IMR-90 (cell line): Measurements from ENCODE around the gene CFL2. TPM values are rescaled to one million over a fixed set of nuclear protein-coding genes. Genes with fewer than 3 reads are reported as not detected.

Experiments
- ATAC-seq: fragments of 200-7000 bp; cut with Tn5 transposase; 2 replicates; pipeline ENCODE4 v1.9.1; 2020; ENCODE audit warnings: low read depth, mild to moderate bottlenecking, moderate library complexity
- Bru-seq: library from RNA; stranded (reverse); fragments of 400-500 nt; gene quantifications from one replicate; lab custom pipeline; 2021; lab: Mats Ljungman, UMichigan
- BruChase-seq, 2 experiments: library from RNA; stranded (reverse); fragments of 400-500 nt; gene quantifications; one replicate each; lab custom pipeline; 2021; lab: Mats Ljungman, UMichigan
- BruUV-seq: library from RNA; stranded (reverse); fragments of 400-500 nt; replicated peaks from 2 replicates; lab custom pipeline; 2021; lab: Mats Ljungman, UMichigan
- CTCF ChIA-PET: fragments of 300-600 bp; formaldehyde crosslinking; extraction: SDS; loops from one replicate; lab custom pipeline; 2021; ENCODE audit warnings: antibody characterized with exemption; lab: Yijun Ruan, JAX
- POLR2A ChIA-PET: fragments of 300-600 bp; sonication (Branson Sonifier 250); formaldehyde crosslinking; loops from one replicate; lab custom pipeline; 2022; ENCODE audit warnings: antibody characterized with exemption; ENCODE audit not compliant: unreplicated experiment; lab: Charles Lee
- DNase-seq: peaks from one replicate; pipeline ENCODE4 v3.0.0; 2013
- H2AFZ ChIP-seq: replicated peaks from 2 replicates; pipeline ENCODE3; 2013; ENCODE audit warnings: low read length, mild to moderate bottlenecking; ENCODE audit not compliant: poor library complexity
- H2AK5ac ChIP-seq: 2 replicates; pipeline ENCODE4 v1.6.1; 2013; ENCODE audit warnings: low read depth, low read length, inconsistent platforms
- H2AK9ac ChIP-seq: replicated peaks from 2 replicates; pipeline ENCODE3; 2013; ENCODE audit warnings: mild to moderate bottlenecking, low read depth, low read length, moderate library complexity; ENCODE audit not compliant: poor library complexity
- H2BK120ac ChIP-seq: 2 replicates; pipeline ENCODE4 v1.6.1; 2013; ENCODE audit warnings: low read depth, low read length, inconsistent platforms
- H2BK15ac ChIP-seq: 3 replicates; pipeline ENCODE4 v1.6.1; 2013; ENCODE audit warnings: low read depth, low read length, inconsistent platforms
- H2BK20ac ChIP-seq: 2 replicates; pipeline ENCODE4 v1.6.1; 2013; ENCODE audit warnings: low read depth, mild to moderate bottlenecking, inconsistent platforms, low read length, moderate library complexity
- H2BK5ac ChIP-seq: 2 replicates; pipeline ENCODE4 v1.6.1; 2013; ENCODE audit warnings: mild to moderate bottlenecking, low read depth, low read length, inconsistent platforms; ENCODE audit not compliant: poor library complexity, severe bottlenecking
- H3K14ac ChIP-seq: replicated peaks from 2 replicates; pipeline ENCODE4 v1.6.1; 2013; ENCODE audit warnings: low read depth, low read length, inconsistent platforms
- H3K18ac ChIP-seq: 2 replicates; pipeline ENCODE4 v1.6.1; 2013; ENCODE audit warnings: low read depth, low read length, control low read depth
- H3K23ac ChIP-seq: 2 replicates; pipeline ENCODE4 v1.6.1; 2013; ENCODE audit warnings: low read depth, low read length, inconsistent platforms
- H3K27ac ChIP-seq: 2 replicates; pipeline ENCODE4 v1.5.1; 2013; ENCODE audit warnings: mild to moderate bottlenecking, control low read depth, low read length; ENCODE audit not compliant: insufficient read depth
- H3K27me3 ChIP-seq: 2 replicates; pipeline ENCODE4 v1.6.1; 2013; ENCODE audit warnings: low read length; ENCODE audit not compliant: control insufficient read depth, insufficient read depth
- H3K36me3 ChIP-seq: 2 replicates; pipeline ENCODE4 v1.6.1; 2013; ENCODE audit warnings: low read length, mixed read lengths; ENCODE audit not compliant: control insufficient read depth, insufficient read depth
- H3K4ac ChIP-seq: 2 replicates; pipeline ENCODE4 v1.6.1; 2013; ENCODE audit warnings: low read depth, low read length, inconsistent platforms
- H3K4me1 ChIP-seq: 2 replicates; pipeline ENCODE4 v1.6.1; 2013; ENCODE audit warnings: low read length, mixed read lengths; ENCODE audit not compliant: control insufficient read depth, insufficient read depth
- H3K4me2 ChIP-seq: 2 replicates; pipeline ENCODE4 v1.6.1; 2013; ENCODE audit warnings: low read depth, mild to moderate bottlenecking, control low read depth, low read length, moderate library complexity
- H3K4me3 ChIP-seq: 2 replicates; pipeline ENCODE4 v1.5.1; 2013; ENCODE audit warnings: low read depth, mild to moderate bottlenecking, control low read depth, low read length, moderate library complexity; ENCODE audit not compliant: insufficient read depth
- H3K56ac ChIP-seq: 2 replicates; pipeline ENCODE4 v1.6.1; 2013; ENCODE audit warnings: low read length, inconsistent platforms; ENCODE audit not compliant: insufficient read depth; ENCODE audit errors: extremely low read depth
- H3K79me1 ChIP-seq, 2 experiments: 2 replicates each; pipeline ENCODE4 v1.6.1; 2013; ENCODE audit warnings: low read length in 2 of 2, inconsistent platforms in 1 of 2, low read depth in 1 of 2
- H3K9ac ChIP-seq: 2 replicates; pipeline ENCODE4 v1.6.1; 2013; ENCODE audit warnings: low read depth, low read length, control low read depth
- H3K9me1 ChIP-seq: 2 replicates; pipeline ENCODE4 v1.6.1; 2013; ENCODE audit warnings: low read length, inconsistent platforms; ENCODE audit not compliant: insufficient read depth
- H3K9me3 ChIP-seq: 2 replicates; pipeline ENCODE4 v1.6.1; 2013; ENCODE audit warnings: low read length; ENCODE audit not compliant: control insufficient read depth, insufficient read depth
- H4K20me1 ChIP-seq: 2 replicates; pipeline ENCODE4 v1.6.1; 2013; ENCODE audit warnings: low read length, inconsistent platforms; ENCODE audit not compliant: insufficient read depth
- H4K5ac ChIP-seq: 2 replicates; pipeline ENCODE4 v1.6.1; 2013; ENCODE audit warnings: mild to moderate bottlenecking, low read depth, low read length, control low read depth
- H4K8ac ChIP-seq, 2 experiments: 2 replicates each; pipeline ENCODE4 v1.6.1; 2013; ENCODE audit warnings: low read depth in 2 of 2, low read length in 2 of 2, control low read depth in 1 of 2, inconsistent platforms in 1 of 2
- H4K91ac ChIP-seq: 2 replicates; pipeline ENCODE4 v1.6.1; 2013; ENCODE audit warnings: low read depth, low read length, inconsistent platforms; ENCODE audit not compliant: insufficient read depth
- BHLHE40 ChIP-seq: fragments of 150-350 bp; IDR thresholded peaks from 2 replicates; pipeline ENCODE4 v1.6.1; 2016; ENCODE audit warnings: mild to moderate bottlenecking, low read depth, low read length
- CEBPB ChIP-seq: IDR thresholded peaks from 2 replicates; pipeline ENCODE4 v1.6.1; 2012; ENCODE audit warnings: low read depth, low read length, improper control_type of control experiment
- CHD1 ChIP-seq: IDR thresholded peaks from 2 replicates; pipeline ENCODE4 v1.6.1; 2012; ENCODE audit warnings: low read depth, low read length, improper control_type of control experiment
- FOS ChIP-seq: fragments of 150-350 bp; IDR thresholded peaks from 2 replicates; pipeline ENCODE4 v1.6.1; 2016; ENCODE audit warnings: low read depth, low read length
- MAFK ChIP-seq: IDR thresholded peaks from 2 replicates; pipeline ENCODE4 v1.6.1; 2012; ENCODE audit warnings: low read depth, low read length, improper control_type of control experiment
- MXI1 ChIP-seq: IDR thresholded peaks from 2 replicates; pipeline ENCODE4 v1.6.1; 2012; ENCODE audit warnings: low read depth, mild to moderate bottlenecking, low read length, moderate library complexity, borderline replicate concordance
- NFE2L2 ChIP-seq: fragments of 150-350 bp; IDR thresholded peaks from 2 replicates; pipeline ENCODE4 v1.6.1; 2016; ENCODE audit warnings: low read depth, mild to moderate bottlenecking, low read length
- POLR2A ChIP-seq: IDR thresholded peaks from 2 replicates; pipeline ENCODE4 v1.6.1; 2012; ENCODE audit warnings: mild to moderate bottlenecking, low read depth, low read length
- RAD21 ChIP-seq: IDR thresholded peaks from 2 replicates; pipeline ENCODE4 v1.6.1; 2012; ENCODE audit warnings: low read length, improper control_type of control experiment
- RCOR1 ChIP-seq: IDR thresholded peaks from 2 replicates; pipeline ENCODE4 v1.6.1; 2012; ENCODE audit warnings: mild to moderate bottlenecking, low read length, improper control_type of control experiment; ENCODE audit not compliant: insufficient replicate concordance
- RFX5 ChIP-seq: IDR thresholded peaks from 2 replicates; pipeline ENCODE4 v1.8.0; 2012; ENCODE audit warnings: low read depth, mild to moderate bottlenecking, low read length, moderate library complexity
- SMC3 ChIP-seq: fragments of 150-350 bp; IDR thresholded peaks from 2 replicates; pipeline ENCODE4 v1.6.1; 2016; ENCODE audit warnings: low read depth, mild to moderate bottlenecking, antibody characterized with exemption, low read length, moderate library complexity
- USF2 ChIP-seq: fragments of 150-350 bp; IDR thresholded peaks from 2 replicates; pipeline ENCODE4 v1.6.1; 2017; ENCODE audit warnings: mild to moderate bottlenecking, antibody characterized with exemption, low read length, low read depth
- WGBS, 2 experiments: methylation state at CpG; one replicate each; pipeline versions ENCODE4 v1.1.5 to v1.1.7; 2013; ENCODE audit warnings: missing lambda C conversion rate in 2 of 2; ENCODE audit not compliant: insufficient read length in 1 of 2; ENCODE audit errors: extremely low coverage in 2 of 2; 5-methylcytosine and 5-hydroxymethylcytosine counted together
- dilution Hi-C: fragments of 300-500 bp; cut with HindIII; formaldehyde crosslinking; loops from one replicate; pipeline ENCODE4 v1.14.3; 2018; ENCODE audit warnings: low sequenced_read_pairs; ENCODE audit not compliant: unreplicated experiment
- in situ Hi-C: fragments of 300-500 bp; cut with MboI; formaldehyde crosslinking; loops from 3 replicates; pipeline ENCODE4 v1.14.3; 2019; ENCODE audit warnings: low sequenced_read_pairs, inconsistent platforms, mixed read lengths
- intact Hi-C: fragments of 100-400 bp; cut with micrococcal nuclease; formaldehyde crosslinking; loops from 2 replicates; pipeline ENCODE4 v1.10.0; 2022
- long read RNA-seq: library from polyadenylated mRNA; unstranded; transcript quantifications from one replicate; pipeline ENCODE4 v2.0.0, GENCODE V29; 2021; ENCODE audit not compliant: unreplicated experiment
- polyA plus RNA-seq, 3 experiments: library from polyadenylated mRNA; depleted of rRNA; stranded (reverse); fragments of >200 nt; gene quantifications; 2 replicates each; pipeline ENCODE4 v1.2.3, GENCODE V29; 2012; ENCODE audit warnings: low replicate concordance in 1 of 3
- total RNA-seq: library from RNA; depleted of rRNA; stranded (reverse); fragments of >200 nt; gene quantifications from 2 replicates; pipeline ENCODE4 v1.2.3, GENCODE V29; 2012; rRNA removed
- TF ChIP-seq, protein P1 (sequence below): fragments of 150-350 bp; IDR thresholded peaks from 2 replicates; pipeline ENCODE4 v1.6.1; 2016; ENCODE audit warnings: low read depth, mild to moderate bottlenecking, low read length, moderate library complexity, borderline replicate concordance

Gene CFL2
- total RNA-seq = 151 and 187 TPM in 2 replicates
- polyA plus RNA-seq (2012; rRNA removed) = 75.1 and 106 TPM in 2 replicates
- polyA plus RNA-seq (2012; cell fraction: cytosol; rRNA removed) = 12.7 and 19.1 TPM in 2 replicates
- polyA plus RNA-seq (2012; cell fraction: nucleus; rRNA removed; ENCODE audit: low replicate concordance) = 2.4 and 28.7 TPM in 2 replicates
- Bru-seq, nascent RNA = percentile 88 among the genes with signal in this experiment
- BruChase-seq, experiment 1, labeled RNA remaining after a 6-hour chase = percentile 98 among the genes with signal in this experiment
- percentile 97 among the genes with signal in this experiment for BruChase-seq, experiment 2, labeled RNA remaining after a 2-hour chase
- long read RNA-seq, full-length matches to known transcripts = 96 of 108 reads
- long read RNA-seq, partial matches to known transcripts = 5 of 108 reads
- long read RNA-seq, other reads (novel, unspliced or antisense) = 7 of 108 reads

- peak within 1 kb of the TSS; percentile 44 for H2BK20ac ChIP-seq
- peak within 1 kb of the TSS; percentile 84 for H4K91ac ChIP-seq
- 0 out of 2 replicates have a peak, but pooled peaks cover 7% of the 10 kb centered on the region for H4K20me1 ChIP-seq
- peak; percentile 82 for ATAC-seq
- peak; percentile 52 for DNase-seq
- peak within 1 kb of the TSS; percentile 88 for H3K18ac ChIP-seq
- H3K14ac ChIP-seq = peak within 1 kb of the TSS; percentile 98
- H3K79me1 ChIP-seq = peaks cover 6 to 22% of the 10 kb centered on the region in 2 experiments
- dilution Hi-C loops = no loop called here
- peak within 1 kb of the TSS; percentile 90 for H2AK5ac ChIP-seq
- H2BK15ac ChIP-seq = peak within 1 kb of the TSS; percentile 77
- 2% methylated on average over 24 of the region's 76 CpGs; no CpG with 5 or more reads in 1 of the 2 experiments for WGBS, 2 experiments
- no peaks in the 10 kb centered on the region for H3K9me3 ChIP-seq
- H3K36me3 ChIP-seq = peaks cover 5% of the 10 kb centered on the region; the same call in 1 of the 2 replicates
- in situ Hi-C loops = no loop called here
- no peaks in the 10 kb centered on the region for H3K27me3 ChIP-seq
- peak within 1 kb of the TSS; percentile 18 to 93 for H4K8ac ChIP-seq
- H2BK5ac ChIP-seq = peak within 1 kb of the TSS; percentile 95
- peak within 1 kb of the TSS; percentile 99 for H2AK9ac ChIP-seq
- peaks cover 6% of the 10 kb centered on the region for H3K4me1 ChIP-seq
- H2BK120ac ChIP-seq = peak within 1 kb of the TSS; percentile 88
- CTCF ChIA-PET = interaction anchor here (0.7 to 1.0 kb wide), 2 partner anchors 9 to 19 kb away, joined by 3 read pairs; no protein-coding TSS in a partner anchor
- peak within 1 kb of the TSS; percentile 88 for H3K4ac ChIP-seq
- H3K23ac ChIP-seq = peak within 1 kb of the TSS; percentile 98
- peak within 1 kb of the TSS; percentile 100 for H3K9ac ChIP-seq
- peak within 1 kb of the TSS; percentile 98 for H3K56ac ChIP-seq
- peak within 1 kb of the TSS; percentile 77 for H3K4me3 ChIP-seq
- peak within 1 kb of the TSS; percentile 86 for H4K5ac ChIP-seq
- intact Hi-C loops = no loop called here
- peak within 1 kb of the TSS; percentile 91 for H2AFZ ChIP-seq
- H3K4me2 ChIP-seq = peak within 1 kb of the TSS; percentile 97
- no peaks in the 10 kb centered on the region; the same call in none of the 2 replicates for H3K9me1 ChIP-seq
- peak within 1 kb of the TSS; percentile 97 for H3K27ac ChIP-seq
- POLR2A ChIA-PET = interaction anchor here (0.6 to 1.0 kb wide), 2 partner anchors 52 to 76 kb away, joined by 3 to 4 read pairs; no protein-coding TSS in a partner anchor
- BruUV-seq = no TSS peak
- no peak for TF ChIP-seq MAFK
- TF ChIP-seq FOS = no peak
- TF ChIP-seq SMC3 = no peak
- peak; percentile 94 for TF ChIP-seq USF2
- TF ChIP-seq BHLHE40 = peak; percentile 49
- TF ChIP-seq CHD1 = no peak
- TF ChIP-seq, protein P1, sequence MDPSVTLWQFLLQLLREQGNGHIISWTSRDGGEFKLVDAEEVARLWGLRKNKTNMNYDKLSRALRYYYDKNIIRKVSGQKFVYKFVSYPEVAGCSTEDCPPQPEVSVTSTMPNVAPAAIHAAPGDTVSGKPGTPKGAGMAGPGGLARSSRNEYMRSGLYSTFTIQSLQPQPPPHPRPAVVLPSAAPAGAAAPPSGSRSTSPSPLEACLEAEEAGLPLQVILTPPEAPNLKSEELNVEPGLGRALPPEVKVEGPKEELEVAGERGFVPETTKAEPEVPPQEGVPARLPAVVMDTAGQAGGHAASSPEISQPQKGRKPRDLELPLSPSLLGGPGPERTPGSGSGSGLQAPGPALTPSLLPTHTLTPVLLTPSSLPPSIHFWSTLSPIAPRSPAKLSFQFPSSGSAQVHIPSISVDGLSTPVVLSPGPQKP = no peak
- peak; percentile 68 for TF ChIP-seq POLR2A
- no peak for TF ChIP-seq NFE2L2
- no peak for TF ChIP-seq RAD21
- no peak for TF ChIP-seq RCOR1
- TF ChIP-seq CEBPB = no peak
- TF ChIP-seq RFX5 = no peak
- peak; percentile 41; the same call in 1 of the 2 replicates for TF ChIP-seq MXI1
These were observed at the start of gene CFL2 for GRCh38 chr14:34714320-34715126. Gene CFL2 (minus strand): TSS chr14:34714593. CDS start chr14:34714540, 53 bp downstream.
